Muscle of back (tissue), 11 donors: Measurements from ENCODE around the gene CCDC160. TPM values are rescaled to one million over a fixed set of nuclear protein-coding genes. Genes with fewer than 3 reads are reported as not detected.

ENCODE experiments used
- DNase-seq, 3 donors: peaks; one replicate each; pipeline versions ENCODE4 v3.0.0 to v3.0.0-alpha.2; 2013
- polyA plus RNA-seq, 10 donors: library from polyadenylated mRNA; unstranded; fragments of 120-200 nt; gene quantifications; one replicate each; pipeline ENCODE4 v1.2.1, GENCODE V29; 2013; ENCODE audit not compliant: insufficient read length in 10 of 10

The CCDC160 gene
- polyA plus RNA-seq, 10 donors: 0.15 to 0.42 (median 0.26) TPM; not detected in 1

DNA sequence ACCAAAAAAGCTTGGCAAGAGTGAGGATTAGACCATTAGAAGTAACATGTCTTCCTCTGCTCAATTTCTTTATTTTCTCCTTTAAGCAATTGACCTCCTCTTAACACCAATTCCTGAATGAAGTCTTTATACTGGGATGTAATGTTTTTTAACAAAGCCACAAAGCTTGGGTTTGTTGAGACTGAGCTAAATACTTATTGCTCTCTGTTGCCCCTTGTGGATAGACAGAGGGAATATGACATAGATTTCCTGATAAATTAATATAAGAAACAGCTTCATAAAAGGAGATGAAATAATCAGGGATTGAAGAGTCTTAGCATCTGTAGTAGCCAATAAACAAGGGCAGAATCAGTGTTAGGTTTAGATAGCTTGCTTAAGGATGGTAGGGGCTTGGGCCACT lies 57.6 kb downstream of the CCDC160 start:
- DNase-seq: no peak

Other genes starting within 250 kb of the CCDC160 start
- 10 to 100 TPM; 16.2 to 26.3 (median 22.1) TPM for gene PHF6, start 136.1 kb downstream of the CCDC160 start, polyA plus RNA-seq
- 10 to 100 TPM; 23.9 to 36.5 (median 26.7) TPM for gene HPRT1, start 223.0 kb downstream of the CCDC160 start, polyA plus RNA-seq